Dermis microvascular lymphatic vessel endothelial cell (primary cell): ENCODE results near the gene PDE4DIP. TPM values are rescaled to one million over a fixed set of nuclear protein-coding genes. Genes with fewer than 3 reads are reported as not detected.
"Not testable (repeated sequence)": the region's sequence is repeated elsewhere in the genome, so short reads cannot be mapped to it uniquely, and the experiment has no call there.

Experiments used
- DNase-seq, 2 donors: peaks; one replicate each; pipeline versions ENCODE4 v3.0.0 to v3.0.0-alpha.2; 2010; ENCODE audit warnings: low read depth in 2 of 2
- total RNA-seq: library from RNA; depleted of rRNA; stranded (reverse); fragments of >200 nt; gene quantifications from 2 replicates; pipeline ENCODE4 v1.2.1, GENCODE V29; 2014

Gene PDE4DIP
- total RNA-seq, 1 donor from 2014 or later = 6.3 TPM

DNA sequence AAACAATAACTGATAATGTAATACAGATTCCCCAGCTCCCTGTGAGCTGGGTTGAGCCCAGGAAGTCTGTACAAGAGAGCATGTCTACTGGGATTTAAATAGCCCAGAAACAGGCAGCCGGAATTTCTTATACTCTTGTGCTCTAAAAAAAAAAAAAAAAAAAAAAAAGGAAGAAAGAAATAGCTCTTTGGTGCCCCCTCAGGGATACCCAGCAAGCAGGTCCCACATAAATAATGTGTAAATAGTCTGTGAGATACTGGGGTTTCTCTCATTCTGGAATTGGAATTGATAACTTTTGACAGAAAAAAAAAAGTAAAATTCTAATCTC is 25.4 kb downstream of the PDE4DIP start:
- DNase-seq = not testable (repeated sequence)

DNA sequence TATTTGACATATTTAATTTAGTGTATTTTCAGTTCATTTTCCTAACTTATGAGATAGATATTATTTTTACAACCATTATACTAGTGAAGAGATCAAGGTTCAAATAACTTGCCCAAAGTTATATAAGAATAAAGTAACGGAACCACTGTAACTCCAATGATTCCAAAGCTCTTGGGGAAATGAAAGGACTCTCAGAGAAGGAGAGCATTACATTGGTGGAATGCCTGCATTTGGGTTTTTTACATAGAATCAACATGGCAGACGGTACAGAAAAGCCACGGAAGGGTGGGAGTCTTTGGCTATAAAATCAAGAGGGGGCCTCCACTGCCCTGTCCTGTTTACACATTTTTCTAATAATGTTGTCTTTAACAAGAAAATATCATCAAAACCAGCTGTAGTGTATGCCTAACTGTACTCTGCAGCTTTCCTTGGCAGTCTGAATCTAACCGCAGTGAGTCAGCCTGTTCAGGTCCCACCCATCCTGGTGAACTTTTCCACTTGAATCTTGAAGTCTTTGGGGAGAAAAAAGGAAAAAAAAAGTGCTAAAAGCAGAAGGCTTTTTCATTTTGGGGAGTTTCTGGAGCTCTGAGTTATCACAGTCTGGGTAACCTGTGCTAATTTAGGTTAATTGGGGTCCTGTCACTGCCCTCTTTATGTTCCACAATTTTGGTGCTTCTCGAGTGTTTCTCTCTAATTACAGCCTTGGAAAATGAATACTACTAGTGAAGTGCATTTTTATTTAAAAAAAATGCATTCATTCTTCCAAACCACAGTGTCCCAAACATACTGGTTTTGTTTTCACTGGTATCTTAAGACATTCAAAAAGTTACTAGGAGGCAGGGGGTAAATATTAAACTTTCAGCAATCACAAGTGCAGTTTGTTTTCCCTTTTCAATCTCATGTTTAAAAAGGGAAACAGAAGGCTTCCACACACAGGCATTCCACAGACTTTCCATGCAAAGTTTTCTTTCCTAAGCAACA is 30.5 kb downstream of the PDE4DIP start:
- not testable (repeated sequence) for DNase-seq

DNA sequence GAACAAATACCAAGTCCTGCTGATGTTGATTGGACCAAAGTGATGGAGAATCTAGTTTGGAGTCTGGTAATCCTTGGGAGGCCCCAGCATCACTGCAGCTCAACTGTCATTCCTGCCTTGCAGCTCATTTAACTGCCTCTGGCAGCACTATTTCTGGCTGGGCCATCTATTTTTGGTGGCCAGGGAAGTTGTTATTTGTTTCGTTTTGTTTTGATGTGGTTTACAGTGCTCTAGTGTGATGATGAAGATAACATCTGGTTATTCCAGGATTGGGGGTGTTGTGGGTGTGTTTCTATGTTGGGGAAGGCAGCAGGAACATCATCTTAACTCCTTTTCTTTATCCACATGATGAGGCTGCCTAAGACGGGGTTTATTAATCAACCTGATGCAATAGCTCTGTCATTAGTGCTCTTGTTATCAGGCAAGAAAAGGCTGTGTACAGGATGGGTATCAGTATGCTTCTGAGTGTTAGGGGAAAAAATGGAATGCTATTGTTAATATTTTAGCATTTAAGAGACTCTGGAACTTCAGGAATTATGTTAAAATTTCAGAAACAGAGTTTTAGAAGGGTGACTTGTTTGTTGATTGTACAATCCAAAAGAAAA is 35.7 kb downstream of the PDE4DIP start:
- DNase-seq = not testable (repeated sequence)

DNA sequence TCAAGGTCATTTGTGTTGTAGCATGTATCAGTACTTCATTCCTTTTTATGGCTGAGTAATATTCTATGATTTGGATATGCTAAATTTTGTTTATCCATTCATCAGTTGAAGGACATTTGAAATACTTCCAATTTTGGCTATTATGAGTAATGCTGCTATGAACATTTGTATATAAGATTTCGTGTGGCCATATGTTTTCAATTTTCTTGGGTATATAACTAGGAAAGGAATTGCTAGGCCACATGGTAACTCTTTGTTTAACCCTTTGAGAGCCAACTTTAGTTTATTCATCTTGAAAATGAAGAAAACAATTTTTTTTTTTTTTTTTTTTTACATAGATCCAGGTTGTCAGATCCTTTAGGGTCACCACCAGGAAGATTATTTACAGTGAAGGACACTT is 37.0 kb downstream of the PDE4DIP start:
- DNase-seq = not testable (repeated sequence)

DNA sequence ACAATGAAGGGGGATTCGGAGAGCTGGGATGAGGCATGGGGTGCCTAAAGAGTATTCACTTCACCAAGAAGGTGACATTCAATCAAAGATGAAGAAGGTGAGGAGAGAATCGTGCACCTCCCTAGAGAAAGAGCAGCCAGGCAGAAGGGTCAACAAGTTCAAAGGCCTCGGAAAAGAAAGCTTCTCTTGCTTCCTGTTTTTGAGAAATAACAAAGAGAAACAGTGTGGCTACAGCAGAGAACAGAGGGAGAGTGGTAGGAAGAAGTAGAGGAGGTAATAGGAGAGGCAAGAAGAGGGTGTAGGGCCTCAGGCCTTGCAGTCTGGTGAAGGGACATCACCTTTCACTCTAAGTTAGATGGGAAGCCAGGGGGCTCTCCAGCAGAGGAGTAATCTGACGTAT is 41.0 kb downstream of the PDE4DIP start:
- not testable (repeated sequence) for DNase-seq

DNA sequence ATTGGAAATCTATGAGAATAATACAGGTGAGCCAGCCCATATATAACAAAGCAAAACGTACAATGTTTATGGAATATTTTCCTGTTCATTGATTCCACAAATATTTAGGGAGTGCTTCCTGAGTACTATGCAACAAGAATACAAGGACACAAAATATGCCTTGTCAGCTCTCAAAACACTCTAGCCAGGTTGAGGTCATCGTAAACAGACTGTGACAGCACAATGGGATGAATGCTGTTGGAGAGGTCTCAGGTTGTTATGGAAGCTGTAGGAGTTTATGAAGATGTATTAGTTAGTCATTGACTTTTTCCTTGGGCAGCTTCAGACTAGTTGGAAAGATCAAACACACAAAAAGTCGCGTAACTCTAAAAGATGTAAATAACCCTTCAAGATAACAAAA is 42.1 kb downstream of the PDE4DIP start:
- not testable (repeated sequence) for DNase-seq

DNA sequence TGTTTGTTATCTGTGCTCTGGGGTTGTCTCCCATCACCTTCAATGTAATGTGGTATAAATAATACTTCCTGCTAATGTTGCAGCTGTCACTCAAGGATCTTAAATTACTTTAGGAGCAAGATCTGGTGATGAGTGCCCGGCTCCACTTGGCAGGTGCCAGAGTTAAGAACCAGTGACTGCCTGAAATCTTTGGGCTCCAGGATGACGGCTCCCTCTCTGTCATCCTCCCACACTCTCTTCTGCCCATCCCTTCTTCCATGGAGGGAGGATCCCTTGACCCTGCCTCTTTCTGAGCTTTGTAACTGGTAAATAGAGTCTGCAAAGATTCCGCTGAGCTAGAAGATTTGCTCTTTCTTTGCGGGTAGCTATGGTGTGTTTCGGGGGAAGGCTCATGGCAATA is 44.4 kb downstream of the PDE4DIP start:
- DNase-seq = not testable (repeated sequence)

DNA sequence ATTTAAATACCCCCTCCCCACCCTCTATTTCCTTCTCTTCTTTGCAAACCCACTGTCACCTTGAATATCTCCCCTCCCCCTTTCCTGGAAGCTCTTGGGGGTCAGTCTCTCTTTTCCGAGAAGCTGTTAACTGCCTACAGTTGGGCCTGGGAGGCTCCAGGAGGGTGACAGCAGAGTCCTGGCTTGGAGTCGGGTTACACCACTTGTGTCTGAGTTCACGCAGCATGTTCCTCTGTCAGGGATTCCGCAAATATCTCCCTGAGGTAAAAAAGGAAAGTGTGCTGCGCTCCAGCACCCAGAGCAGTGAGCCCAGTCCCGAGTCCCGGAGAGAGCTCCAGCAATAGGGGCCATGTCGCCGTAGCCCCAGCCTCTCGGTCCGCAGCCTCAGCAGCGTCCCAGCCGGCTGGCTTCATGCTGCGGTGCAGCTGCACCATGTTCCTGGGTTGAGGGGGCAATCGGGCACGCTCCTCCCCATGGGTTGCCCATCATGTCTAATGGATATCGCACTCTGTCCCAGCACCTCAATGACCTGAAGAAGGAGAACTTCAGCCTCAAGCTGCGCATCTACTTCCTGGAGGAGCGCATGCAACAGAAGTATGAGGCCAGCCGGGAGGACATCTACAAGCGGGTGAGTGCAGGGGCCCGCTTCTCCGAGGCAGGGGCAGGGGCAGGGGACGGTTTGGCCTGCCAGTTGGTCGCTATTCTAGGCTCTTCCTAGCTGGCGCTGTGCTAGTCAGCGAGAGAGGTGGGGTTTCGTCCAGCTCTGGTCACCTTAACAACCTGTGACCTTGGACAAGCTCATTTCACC is 45.2 kb downstream of the PDE4DIP start:
- DNase-seq = not testable (repeated sequence)

DNA sequence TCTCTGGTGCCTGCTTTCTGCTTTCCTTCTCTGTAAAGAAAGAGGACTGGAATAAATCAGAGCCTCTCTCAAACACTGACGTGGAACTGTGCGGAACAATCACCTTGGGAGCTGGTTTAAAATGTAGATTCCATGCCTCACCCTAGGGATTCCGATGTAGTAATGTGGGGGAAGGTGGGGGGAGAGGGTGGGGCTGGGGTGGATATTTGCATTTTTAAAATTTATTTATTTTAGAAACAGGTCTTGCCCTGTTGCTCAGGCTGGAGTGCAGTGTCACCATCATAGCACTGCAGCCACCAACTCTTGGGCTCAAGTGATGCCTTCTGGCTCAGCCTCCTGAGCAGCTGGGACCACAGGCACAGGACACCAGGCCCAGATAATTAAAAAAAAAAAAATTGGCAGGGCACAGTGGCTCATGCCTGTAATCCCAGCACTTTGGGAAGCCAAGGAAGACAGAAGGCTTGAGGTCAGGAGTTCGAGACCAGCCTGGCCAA is 45.9 kb downstream of the PDE4DIP start:
- DNase-seq = not testable (repeated sequence)

DNA sequence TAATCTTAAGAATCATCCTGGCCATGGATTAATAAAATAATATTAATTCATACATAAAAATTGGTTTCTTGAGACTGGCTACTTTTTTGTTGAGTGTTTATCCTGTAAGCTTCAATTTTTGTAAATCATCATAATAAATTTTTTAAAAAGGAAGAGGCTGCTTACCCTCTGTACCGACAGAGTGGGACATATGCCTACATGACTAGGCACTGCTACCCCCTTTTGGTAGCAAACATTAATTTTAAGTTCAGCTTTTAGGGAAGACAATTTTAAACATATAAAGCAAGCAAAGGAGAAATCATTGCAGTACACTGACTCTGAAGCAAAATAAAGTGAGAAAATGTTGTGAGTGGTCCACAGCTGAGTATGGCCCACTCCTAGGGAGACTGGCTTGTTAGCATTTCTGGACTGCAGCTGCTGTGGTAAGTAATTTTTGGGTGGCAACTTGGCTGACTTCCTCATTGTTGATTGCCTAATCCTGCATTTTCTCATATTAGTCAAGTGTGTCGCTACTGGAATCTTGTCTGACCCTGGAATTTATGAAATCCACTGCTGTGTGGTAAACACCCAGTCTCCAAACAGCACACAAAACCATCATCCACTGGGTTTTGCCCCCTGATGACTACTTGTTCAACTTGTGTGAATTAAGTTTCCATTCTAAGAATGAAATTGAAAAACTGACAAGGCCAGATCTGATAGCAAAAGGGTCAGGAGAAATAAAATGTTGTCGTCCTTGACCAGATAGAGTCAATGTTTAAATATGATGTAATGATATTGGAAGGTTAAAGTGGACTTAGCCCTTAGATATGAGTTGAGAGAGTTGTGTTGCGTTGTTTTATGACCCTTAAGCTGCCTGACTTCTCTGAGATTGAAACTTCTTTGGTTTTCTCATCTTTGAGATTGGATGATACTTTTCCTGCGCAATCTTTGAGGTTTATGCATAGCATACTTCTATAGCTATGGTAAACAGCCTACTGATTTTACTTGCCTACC is 50.4 kb downstream of the PDE4DIP start:
- not testable (repeated sequence) for DNase-seq

DNA sequence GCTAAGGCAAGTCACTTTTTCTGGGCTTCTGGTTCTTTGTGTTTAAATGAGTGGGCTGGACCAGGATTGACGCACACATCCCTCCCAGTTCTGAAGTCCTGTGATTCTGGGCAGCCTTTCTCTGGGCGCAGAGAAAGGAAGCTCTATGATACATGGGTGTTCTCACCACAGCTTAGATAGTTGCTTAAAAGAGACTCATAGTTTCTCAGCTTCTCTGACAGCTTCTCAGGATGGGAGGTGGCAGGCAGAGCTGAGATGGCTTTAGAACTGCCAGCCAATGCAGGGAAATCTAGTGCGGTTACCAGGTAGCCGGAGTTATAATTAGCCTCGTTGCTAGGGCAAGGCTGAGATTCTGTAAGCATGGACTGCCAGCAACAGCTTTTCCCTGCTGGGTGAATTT is 55.8 kb downstream of the PDE4DIP start:
- not testable (repeated sequence) for DNase-seq

DNA sequence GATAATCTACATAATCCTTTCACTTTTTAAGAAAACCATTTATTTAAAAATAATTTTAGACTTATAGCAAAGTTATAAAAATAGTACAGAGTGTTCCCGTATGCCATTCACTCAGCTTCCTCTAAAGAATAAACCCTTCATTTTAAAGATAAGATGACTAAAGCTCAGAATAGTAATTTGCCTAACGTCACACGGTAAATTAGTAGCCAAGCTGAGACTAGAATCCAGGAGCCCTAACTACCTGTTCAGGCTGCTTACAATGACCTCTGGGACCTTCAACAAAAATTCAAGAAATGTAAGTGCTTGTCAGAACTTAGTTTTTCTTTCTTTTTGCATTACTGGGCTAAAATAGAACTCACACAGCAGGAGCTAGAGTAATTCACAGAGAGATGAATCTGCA is 56.5 kb downstream of the PDE4DIP start:
- DNase-seq = not testable (repeated sequence)

DNA sequence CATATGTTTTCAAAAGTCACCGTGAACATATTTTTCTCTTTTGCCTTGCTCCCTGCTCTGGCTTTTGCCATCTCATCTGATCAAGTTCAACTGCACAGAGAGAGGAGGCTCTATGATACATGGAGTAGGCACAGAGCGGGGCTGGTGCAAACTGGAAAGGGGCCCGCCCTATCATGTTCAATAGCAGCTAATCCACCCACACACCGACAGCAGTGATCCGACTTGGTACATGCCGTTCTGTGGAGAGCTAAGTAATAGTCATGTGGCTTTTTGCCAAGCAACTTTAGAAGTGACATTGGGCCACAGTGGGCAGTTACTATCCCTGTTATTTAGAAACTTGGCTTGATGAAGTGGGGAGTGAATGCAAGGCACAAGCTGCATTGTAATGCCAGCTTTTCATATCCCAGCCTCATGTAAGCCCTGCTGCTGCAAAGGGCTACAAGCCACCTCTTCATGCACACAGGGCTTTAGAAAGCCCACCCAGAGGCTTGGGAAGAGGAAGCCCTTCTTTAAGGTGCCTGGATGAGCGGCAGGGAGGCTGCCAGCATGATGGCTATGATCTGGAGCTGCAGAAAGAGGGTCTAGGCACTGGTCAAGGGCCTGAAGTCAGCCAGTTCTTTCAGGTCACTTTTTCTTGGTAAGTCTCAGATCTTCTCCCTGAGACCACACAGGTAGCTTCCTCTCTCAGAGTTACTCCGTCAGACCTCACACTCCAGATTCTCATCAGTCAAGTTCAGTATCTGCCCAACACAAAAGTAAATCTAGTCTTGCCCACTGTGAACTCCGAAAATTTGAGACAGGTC is 57.1 kb downstream of the PDE4DIP start:
- not testable (repeated sequence) for DNase-seq

DNA sequence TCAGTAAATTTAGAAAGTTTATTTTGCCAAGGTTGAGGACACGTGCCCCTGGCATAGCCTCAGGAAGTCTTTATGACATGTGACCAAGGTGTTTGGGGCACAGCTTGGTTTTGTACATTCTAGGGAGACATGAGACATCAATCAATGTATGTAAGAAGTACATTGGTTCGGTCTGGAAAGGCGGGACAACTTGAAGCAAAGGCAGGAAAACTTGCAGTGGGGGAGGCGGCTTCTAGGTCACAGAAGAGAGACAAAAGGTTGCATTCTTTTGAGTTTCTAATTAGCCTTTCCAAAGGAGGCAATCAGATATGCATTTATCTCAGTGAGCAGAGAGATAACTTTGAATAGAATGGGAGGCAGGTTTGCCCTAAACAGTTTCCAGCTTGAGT is 57.7 kb downstream of the PDE4DIP start:
- not testable (repeated sequence) for DNase-seq

DNA sequence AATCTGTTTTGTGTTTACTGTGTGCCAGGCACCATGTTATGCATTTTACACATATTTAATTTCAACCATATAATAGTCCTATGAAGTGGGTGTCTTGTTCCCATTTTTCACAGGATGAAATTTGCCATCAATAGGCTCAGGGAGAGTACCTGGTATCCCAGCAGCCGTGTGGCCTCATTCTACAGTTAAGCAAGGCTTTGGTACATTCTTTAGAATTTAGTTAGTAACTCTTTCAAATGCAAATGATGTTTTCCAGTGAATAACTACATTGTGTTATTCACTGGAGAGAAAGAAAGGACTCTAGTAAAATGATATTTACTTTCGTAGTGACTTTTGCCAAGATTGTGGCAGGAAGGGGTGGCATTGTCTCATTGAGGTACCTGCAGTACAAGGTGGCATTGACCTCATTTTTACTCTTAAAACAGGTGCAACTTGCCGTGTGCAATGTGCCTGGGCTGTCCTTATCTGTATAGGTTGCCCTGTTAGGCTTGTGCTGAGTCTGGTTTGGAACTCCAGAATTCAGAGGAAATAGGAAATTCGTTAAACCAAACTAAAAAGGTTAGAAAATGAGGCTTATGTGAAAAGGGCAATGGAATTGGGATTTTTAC is 65.1 kb downstream of the PDE4DIP start:
- DNase-seq = not testable (repeated sequence)

DNA sequence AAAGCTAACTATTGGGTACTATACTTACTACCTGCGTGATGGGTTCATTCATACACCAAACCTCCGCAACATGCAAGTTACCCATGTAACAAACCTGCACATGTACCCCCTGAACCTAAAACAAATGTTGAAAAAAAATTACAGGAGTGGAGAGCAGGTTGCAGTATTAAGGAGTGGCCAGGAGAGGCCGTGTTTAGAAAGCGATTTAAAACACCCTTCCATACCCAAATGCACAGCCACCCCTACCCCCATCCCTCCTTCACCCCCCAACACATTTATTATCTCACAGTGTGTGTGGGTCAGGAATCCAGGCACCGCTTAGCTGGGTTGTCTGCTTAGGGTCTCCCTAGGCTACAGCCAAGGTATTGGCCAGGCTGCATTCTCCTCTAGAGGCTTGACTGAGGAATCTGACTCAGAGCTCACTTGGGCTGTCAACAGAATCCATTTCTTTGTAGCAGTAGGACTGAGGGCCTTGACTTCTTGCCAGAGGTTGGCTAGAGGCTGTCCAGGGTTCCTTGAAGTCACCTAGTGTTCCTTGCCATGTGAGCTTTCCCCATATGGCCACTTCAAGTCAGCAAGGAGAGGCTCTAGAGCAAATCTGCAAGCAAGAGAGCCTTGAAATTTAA is 67.2 kb downstream of the PDE4DIP start:
- DNase-seq = not testable (repeated sequence)

DNA sequence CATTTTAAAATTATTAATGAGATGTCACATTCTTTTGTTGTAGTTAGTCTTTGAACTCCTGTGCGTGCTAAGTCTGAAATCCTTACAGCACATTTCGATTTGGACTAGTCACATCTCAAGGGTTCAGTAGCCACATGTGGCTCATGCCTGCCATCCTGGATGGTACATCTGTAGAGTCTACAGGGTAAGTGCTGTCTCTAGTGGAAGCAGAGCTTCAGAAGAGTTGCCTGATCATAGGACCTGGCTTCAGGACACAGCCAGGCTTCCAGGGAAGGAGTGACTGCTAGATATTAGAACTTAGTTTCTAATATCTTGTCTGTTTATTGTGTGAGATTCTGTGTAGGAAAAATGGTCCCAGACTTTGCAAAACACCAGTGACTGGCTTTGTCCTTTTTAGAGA is 72.0 kb downstream of the PDE4DIP start:
- DNase-seq = not testable (repeated sequence)

DNA sequence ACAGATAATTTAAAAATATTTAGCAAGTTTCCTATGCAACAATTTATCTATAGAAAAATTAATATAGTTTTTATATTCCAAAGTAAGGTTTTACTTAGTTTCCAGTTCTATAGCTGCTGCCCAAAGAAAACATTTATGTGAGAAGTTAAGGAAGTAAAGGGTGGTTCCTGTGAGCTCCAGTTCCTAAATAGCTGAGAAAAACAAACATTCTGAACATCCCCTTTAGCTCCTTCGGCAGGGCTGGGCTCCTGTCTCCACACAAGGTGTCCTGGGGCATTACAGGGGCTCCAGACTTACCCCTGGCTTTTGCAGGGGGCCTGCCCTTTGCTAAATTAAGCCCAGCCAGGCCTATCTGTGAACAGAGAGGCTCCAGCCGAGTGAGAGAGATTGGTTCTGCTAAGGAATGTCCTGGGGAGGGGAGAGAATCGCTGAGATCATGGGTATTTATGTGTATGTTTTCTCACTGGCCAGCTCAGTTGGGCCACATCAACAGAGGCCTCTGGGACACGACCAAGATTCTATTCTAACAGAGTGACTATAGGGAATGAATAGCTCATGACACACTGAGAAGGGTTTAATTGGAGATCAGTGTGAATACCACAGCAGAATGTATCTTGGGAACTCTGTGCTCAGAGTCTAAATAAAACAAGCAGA is 72.6 kb downstream of the PDE4DIP start:
- not testable (repeated sequence) for DNase-seq
